CD4-positive, alpha-beta T cell (primary cell): Measurements from ENCODE around the gene EEF1AKMT4. TPM values are rescaled to one million over a fixed set of nuclear protein-coding genes. Genes with fewer than 3 reads are reported as not detected.

Source experiments
- ATAC-seq: fragments of 200-7000 bp; cut with Tn5 transposase; one replicate; pipeline ENCODE4 v1.10.0; 2022; ENCODE audit warnings: mild to moderate bottlenecking; ENCODE audit not compliant: poor library complexity
- CTCF ChIA-PET: fragments of 350-600 bp; sonication (Branson Sonifier 250); formaldehyde crosslinking; loops from one replicate; lab custom pipeline; 2021; ENCODE audit warnings: antibody characterized with exemption, inconsistent platforms; lab: Charles Lee
- POLR2A ChIA-PET: fragments of 350-600 bp; sonication (Branson Sonifier 250); formaldehyde crosslinking; loops from one replicate; lab custom pipeline; 2021; ENCODE audit warnings: antibody characterized with exemption, inconsistent platforms; lab: Charles Lee
- DNase-seq, 14 experiments: peaks; one replicate each; pipeline ENCODE4 v3.0.0-alpha.2; 2013 to 2020; ENCODE audit warnings: mixed read lengths in 2 of 14
- H3K27ac ChIP-seq, 2 donors: one replicate each; pipeline versions ENCODE4 v1.5.1 to v1.7.0; 2013; ENCODE audit warnings: low read length in 2 of 2, low read depth in 1 of 2, mild to moderate bottlenecking in 1 of 2
- H3K27me3 ChIP-seq, 2 experiments: 1 replicate in 1 of 2; 2 replicates in 1 of 2; pipeline versions ENCODE4 v1.6.1 to v1.7.0; 2013; ENCODE audit warnings: low read length in 2 of 2, control low read depth in 1 of 2, mild to moderate bottlenecking in 1 of 2, moderate library complexity in 1 of 2; ENCODE audit not compliant: insufficient read depth in 2 of 2, control insufficient read depth in 1 of 2
- H3K36me3 ChIP-seq: one replicate; pipeline ENCODE4 v1.6.1; 2013; ENCODE audit warnings: low read length, control low read depth; ENCODE audit not compliant: insufficient read depth
- H3K4me1 ChIP-seq: one replicate; pipeline ENCODE4 v1.6.1; 2013; ENCODE audit warnings: low read length, control low read depth; ENCODE audit not compliant: insufficient read depth
- H3K4me3 ChIP-seq: one replicate; pipeline ENCODE4 v1.5.1; 2013; ENCODE audit warnings: mild to moderate bottlenecking, low read length, moderate library complexity
- H3K9me3 ChIP-seq, 2 experiments: 1 replicate in 1 of 2; 2 replicates in 1 of 2; pipeline versions ENCODE4 v1.6.1 to v1.7.0; 2013; ENCODE audit warnings: low read length in 2 of 2, mild to moderate bottlenecking in 2 of 2, control low read depth in 1 of 2, moderate library complexity in 1 of 2; ENCODE audit not compliant: control insufficient read depth in 1 of 2, insufficient read depth in 1 of 2
- H3K27ac Mint-ChIP-seq: one replicate; pipeline ENCODE4 v1.8.0; 2020; ENCODE audit warnings: mixed read lengths
- H3K27me3 Mint-ChIP-seq: one replicate; pipeline ENCODE4 v1.8.0; 2021; ENCODE audit warnings: mixed read lengths
- H3K36me3 Mint-ChIP-seq: one replicate; pipeline ENCODE4 v1.8.0; 2021; ENCODE audit warnings: low read depth, mixed read lengths
- H3K4me1 Mint-ChIP-seq: one replicate; pipeline ENCODE4 v1.8.0; 2021; ENCODE audit warnings: low read depth, mixed read lengths
- H3K4me3 Mint-ChIP-seq: one replicate; pipeline ENCODE4 v1.8.0; 2020; ENCODE audit warnings: mild to moderate bottlenecking, mixed read lengths
- H3K9me3 Mint-ChIP-seq: one replicate; pipeline ENCODE4 v1.8.0; 2020; ENCODE audit warnings: mixed read lengths
- intact Hi-C, 2 experiments: fragments of 100-400 bp; cut with DNase I in 1 of 2; cut with micrococcal nuclease in 1 of 2; formaldehyde crosslinking; loops; one replicate each; pipeline versions ENCODE4 v1.15.1 to v1.9.0; 2023 to 2025; cut with DNase I, micrococcal nuclease
- total RNA-seq, 174 experiments: library from RNA in 2 of 174; stranded (reverse) in 2 of 174; gene quantifications; one replicate each; pipeline ENCODE4 v1.2.3 and lab custom pipeline; 2021 to 2026
- TF ChIP-seq, protein P1 (sequence below): fragments of 200-600 bp; IDR thresholded peaks from one replicate; pipeline ENCODE4 v1.8.0; 2022; ENCODE audit warnings: antibody characterized with exemption, mild to moderate bottlenecking

The EEF1AKMT4 gene
- total RNA-seq, 2 experiments from 2014 or later: not detected

DNA sequence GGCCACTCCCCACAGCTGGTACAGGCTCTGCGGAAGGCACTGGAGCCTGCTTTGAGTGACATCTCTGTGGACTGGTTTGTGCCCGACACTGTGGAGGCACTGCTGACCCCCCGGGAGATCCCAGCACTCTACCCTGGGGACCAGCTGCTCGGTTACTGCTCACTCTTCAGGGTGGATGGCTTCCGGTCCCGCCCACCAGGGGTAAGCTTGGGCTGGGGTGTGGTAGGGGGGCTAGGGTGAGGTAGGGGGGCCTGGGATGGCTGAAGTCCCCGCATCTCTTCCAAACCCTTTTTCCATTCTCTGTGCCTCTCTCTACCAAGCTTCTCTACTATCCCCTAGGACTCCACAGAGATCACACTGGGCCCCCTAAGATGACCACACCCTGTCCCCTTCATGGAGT is 12.3 kb upstream of the EEF1AKMT4 start:
- ATAC-seq: no peak
- Mint-ChIP-seq H3K27ac (no peak overlapping the region), H3K36me3 (peaks cover 2% of the 10 kb centered on the region), H3K4me3 (no peak overlapping the region), H3K4me1 (no peaks in the 10 kb centered on the region), H3K9me3 (no peaks in the 10 kb centered on the region), H3K27me3 (peaks cover 16% of the 10 kb centered on the region)
- intact Hi-C loops: no loop called here
- Histone ChIP-seq H3K36me3 (peaks cover 3% of the 10 kb centered on the region), H3K4me1 (no peaks in the 10 kb centered on the region), H3K27ac (no peak overlapping the region), H3K27me3 (peaks cover 10 to 12% of the 10 kb centered on the region in 2 experiments), H3K4me3 (no peak overlapping the region), H3K9me3 (no peaks in the 10 kb centered on the region)
- ChIA-PET CTCF (interaction anchor here (1.4 kb wide), 1 partner anchor 10 kb away, joined by 7 read pairs; no protein-coding TSS in a partner anchor), POLR2A (interaction anchor here (0.7 to 1.6 kb wide), 2 partner anchors 7 to 101 kb away, joined by 3 read pairs; partner anchors contain the start of gene VWA5B2)
- no peak for DNase-seq
- TF ChIP-seq, protein P1, sequence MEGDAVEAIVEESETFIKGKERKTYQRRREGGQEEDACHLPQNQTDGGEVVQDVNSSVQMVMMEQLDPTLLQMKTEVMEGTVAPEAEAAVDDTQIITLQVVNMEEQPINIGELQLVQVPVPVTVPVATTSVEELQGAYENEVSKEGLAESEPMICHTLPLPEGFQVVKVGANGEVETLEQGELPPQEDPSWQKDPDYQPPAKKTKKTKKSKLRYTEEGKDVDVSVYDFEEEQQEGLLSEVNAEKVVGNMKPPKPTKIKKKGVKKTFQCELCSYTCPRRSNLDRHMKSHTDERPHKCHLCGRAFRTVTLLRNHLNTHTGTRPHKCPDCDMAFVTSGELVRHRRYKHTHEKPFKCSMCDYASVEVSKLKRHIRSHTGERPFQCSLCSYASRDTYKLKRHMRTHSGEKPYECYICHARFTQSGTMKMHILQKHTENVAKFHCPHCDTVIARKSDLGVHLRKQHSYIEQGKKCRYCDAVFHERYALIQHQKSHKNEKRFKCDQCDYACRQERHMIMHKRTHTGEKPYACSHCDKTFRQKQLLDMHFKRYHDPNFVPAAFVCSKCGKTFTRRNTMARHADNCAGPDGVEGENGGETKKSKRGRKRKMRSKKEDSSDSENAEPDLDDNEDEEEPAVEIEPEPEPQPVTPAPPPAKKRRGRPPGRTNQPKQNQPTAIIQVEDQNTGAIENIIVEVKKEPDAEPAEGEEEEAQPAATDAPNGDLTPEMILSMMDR: no peak

DNA sequence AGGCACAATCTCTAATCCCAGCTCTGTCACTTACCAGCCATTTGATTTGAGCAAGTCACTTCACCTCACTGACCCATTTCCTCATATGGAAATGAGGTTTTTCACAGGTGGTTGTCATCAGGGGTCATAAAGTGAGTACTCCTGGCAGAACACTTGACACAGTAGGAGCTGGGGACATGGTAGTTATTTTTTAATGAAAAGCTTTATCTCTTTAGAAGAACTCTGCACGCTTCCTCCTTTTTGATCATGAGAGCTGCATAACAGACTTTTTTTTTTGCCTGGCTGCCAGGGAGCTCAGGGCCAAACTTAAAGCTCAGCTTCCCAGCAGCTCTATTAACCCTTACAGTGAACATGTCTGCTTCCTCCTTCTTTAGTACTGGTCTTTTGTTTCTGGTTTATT is 11.7 kb upstream of the EEF1AKMT4 start:
- ATAC-seq: no peak
- Mint-ChIP-seq H3K27ac (no peak overlapping the region), H3K4me1 (no peaks in the 10 kb centered on the region), H3K27me3 (peaks cover 10% of the 10 kb centered on the region), H3K36me3 (peaks cover 8% of the 10 kb centered on the region), H3K9me3 (no peaks in the 10 kb centered on the region), H3K4me3 (no peak overlapping the region)
- H3K4me1 ChIP-seq: no peaks in the 10 kb centered on the region
- TF ChIP-seq, protein P1: no peak
- intact Hi-C loops: no loop called here
- no peak for DNase-seq
- H3K9me3 ChIP-seq: no peaks in the 10 kb centered on the region
- ChIA-PET CTCF (no interaction called here), POLR2A (interaction anchor here (0.7 to 1.6 kb wide), 2 partner anchors 8 to 101 kb away, joined by 3 read pairs; partner anchors contain the start of gene VWA5B2)
- no peak overlapping the region for H3K4me3 ChIP-seq
- peaks cover 4 to 7% of the 10 kb centered on the region in 2 experiments for H3K27me3 ChIP-seq
- H3K36me3 ChIP-seq: peaks cover 9% of the 10 kb centered on the region
- no peak overlapping the region for H3K27ac ChIP-seq

DNA sequence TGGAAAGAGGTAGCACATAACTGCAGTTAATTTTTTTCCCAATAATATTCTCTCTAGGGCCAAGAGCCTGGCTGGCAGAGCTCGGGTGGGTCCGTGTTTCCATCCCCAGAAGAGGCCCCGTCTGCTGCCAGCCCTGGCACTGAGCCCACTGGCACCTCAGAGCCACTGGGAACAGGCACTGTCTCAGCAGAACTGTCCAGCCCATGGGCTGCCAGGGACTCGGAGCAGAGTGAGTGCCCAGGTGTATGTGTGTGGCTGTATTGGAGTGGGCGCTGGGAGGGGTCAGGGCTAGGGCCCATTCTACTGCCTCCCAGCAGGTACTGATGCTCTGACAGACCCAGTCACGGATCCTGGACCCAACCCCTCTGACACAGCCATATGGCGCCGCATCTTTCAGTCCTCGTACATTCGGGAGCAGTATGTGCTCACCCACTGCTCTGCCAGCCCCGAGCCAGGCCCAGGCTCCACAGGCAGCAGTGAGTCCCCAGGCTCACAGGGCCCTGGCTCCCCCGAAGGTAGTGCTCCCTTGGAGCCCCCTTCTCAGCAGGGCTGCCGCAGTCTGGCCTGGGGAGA is 11.1 kb upstream of the EEF1AKMT4 start:
- no peak overlapping the region for H3K4me3 Mint-ChIP-seq
- POLR2A ChIA-PET: interaction anchor here (1.6 kb wide), 1 partner anchor 9 kb away, joined by 3 read pairs; the partner anchor contains the start of gene VWA5B2
- no peak for DNase-seq
- no peaks in the 10 kb centered on the region for H3K9me3 ChIP-seq
- H3K4me3 ChIP-seq: no peak overlapping the region
- no peaks in the 10 kb centered on the region for H3K4me1 Mint-ChIP-seq
- intact Hi-C loops: no loop called here
- H3K27me3 ChIP-seq: peaks cover 2 to 6% of the 10 kb centered on the region in 2 experiments
- no peaks in the 10 kb centered on the region for H3K9me3 Mint-ChIP-seq
- H3K4me1 ChIP-seq: no peaks in the 10 kb centered on the region
- ATAC-seq: no peak
- H3K27ac ChIP-seq: no peak overlapping the region
- TF ChIP-seq, protein P1: no peak
- H3K27ac Mint-ChIP-seq: no peak overlapping the region
- peaks cover 7% of the 10 kb centered on the region for H3K27me3 Mint-ChIP-seq
- H3K36me3 Mint-ChIP-seq: peaks cover 13% of the 10 kb centered on the region
- CTCF ChIA-PET: no interaction called here
- peaks cover 14% of the 10 kb centered on the region for H3K36me3 ChIP-seq
